ENCODE data around the gene EIF4B.
A peak's percentile ranks its signal among the peaks of the same experiment; 100 is the strongest.
"Not testable (repeated sequence)": the region's sequence is repeated elsewhere in the genome, so short reads cannot be mapped to it uniquely, and the experiment has no call there.

The EIF4B gene

GRCh38 chr12:53005986-53006809 is at the start of gene EIF4B:
Gene EIF4B (plus strand): TSS chr12:53006456. CDS start chr12:53006484, 28 bp downstream.
- peak; percentile 100 for DNase-seq

GRCh38 chr12:52956987-52957386 is 49.3 kb upstream of the EIF4B start:
- peak; percentile 61 for DNase-seq

- DNase-seq = no peak
These were observed 41.5 kb upstream of the EIF4B start for GRCh38 chr12:52964556-52965336.

- DNase-seq = peak; percentile 52
These were observed 40.9 kb upstream of the EIF4B start for GRCh38 chr12:52965337-52965731.

GRCh38 chr12:52969166-52969795 is 37.0 kb upstream of the EIF4B start:
- DNase-seq = no peak

- peak; percentile 14 for DNase-seq
These were observed 36.3 kb upstream of the EIF4B start for GRCh38 chr12:52969828-52970569.

- DNase-seq = no peak
These were observed 34.5 kb upstream of the EIF4B start for GRCh38 chr12:52971679-52972329.

GRCh38 chr12:52975204-52975603 is 31.1 kb upstream of the EIF4B start:
- peak; percentile 4 for DNase-seq

- no peak for DNase-seq
These were observed 30.3 kb upstream of the EIF4B start for GRCh38 chr12:52975820-52976573.

GRCh38 chr12:52976574-52977071 is 29.6 kb upstream of the EIF4B start:
- DNase-seq = peak; percentile 59

GRCh38 chr12:52977170-52977569 is 29.1 kb upstream of the EIF4B start:
- DNase-seq = peak; percentile 17

- peak; percentile 5 for DNase-seq
These were observed 26.1 kb upstream of the EIF4B start for GRCh38 chr12:52980096-52980649.

GRCh38 chr12:52980650-52981423 is 25.4 kb upstream of the EIF4B start:
- peak; percentile 97 for DNase-seq

- DNase-seq = no peak
These were observed 22.1 kb upstream of the EIF4B start for GRCh38 chr12:52984136-52984535.

- DNase-seq = no peak
These were observed 17.4 kb upstream of the EIF4B start for GRCh38 chr12:52988898-52989297.

- DNase-seq = no peak
These were observed 16.1 kb upstream of the EIF4B start for GRCh38 chr12:52990206-52990605.

GRCh38 chr12:52992240-52992639 is 14.0 kb upstream of the EIF4B start:
- DNase-seq = not testable (repeated sequence)

GRCh38 chr12:52992699-52993557 is 13.3 kb upstream of the EIF4B start:
- DNase-seq = no peak

GRCh38 chr12:52993558-52993869 is 12.7 kb upstream of the EIF4B start:
- DNase-seq = no peak

Measured in eye (tissue), 1 donor.